ENCODE data around the gene FOXN3.
"Not testable (repeated sequence)": the region's sequence is repeated elsewhere in the genome, so short reads cannot be mapped to it uniquely, and the experiment has no call there.

Gene FOXN3

DNA sequence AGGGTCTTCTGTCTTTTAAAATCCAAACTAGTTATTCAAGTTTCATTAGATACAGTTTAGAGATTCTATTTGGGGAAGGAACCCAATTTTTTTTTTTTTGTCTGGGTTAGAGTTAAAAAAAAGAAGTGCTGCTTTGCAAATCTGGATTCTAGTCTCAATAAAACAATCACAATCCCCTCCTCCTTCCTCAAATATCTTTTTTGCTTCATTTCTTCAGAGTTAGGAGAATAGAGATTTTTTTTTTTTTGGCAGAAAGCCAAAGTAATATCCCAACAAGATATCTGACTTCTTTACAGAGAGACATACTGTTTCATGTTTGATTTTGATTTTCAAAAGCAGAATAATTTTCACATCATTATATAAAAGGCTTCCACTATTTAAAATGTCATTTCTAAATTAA lies 201.9 kb downstream of the FOXN3 start:
- no peak for DNase-seq

DNA sequence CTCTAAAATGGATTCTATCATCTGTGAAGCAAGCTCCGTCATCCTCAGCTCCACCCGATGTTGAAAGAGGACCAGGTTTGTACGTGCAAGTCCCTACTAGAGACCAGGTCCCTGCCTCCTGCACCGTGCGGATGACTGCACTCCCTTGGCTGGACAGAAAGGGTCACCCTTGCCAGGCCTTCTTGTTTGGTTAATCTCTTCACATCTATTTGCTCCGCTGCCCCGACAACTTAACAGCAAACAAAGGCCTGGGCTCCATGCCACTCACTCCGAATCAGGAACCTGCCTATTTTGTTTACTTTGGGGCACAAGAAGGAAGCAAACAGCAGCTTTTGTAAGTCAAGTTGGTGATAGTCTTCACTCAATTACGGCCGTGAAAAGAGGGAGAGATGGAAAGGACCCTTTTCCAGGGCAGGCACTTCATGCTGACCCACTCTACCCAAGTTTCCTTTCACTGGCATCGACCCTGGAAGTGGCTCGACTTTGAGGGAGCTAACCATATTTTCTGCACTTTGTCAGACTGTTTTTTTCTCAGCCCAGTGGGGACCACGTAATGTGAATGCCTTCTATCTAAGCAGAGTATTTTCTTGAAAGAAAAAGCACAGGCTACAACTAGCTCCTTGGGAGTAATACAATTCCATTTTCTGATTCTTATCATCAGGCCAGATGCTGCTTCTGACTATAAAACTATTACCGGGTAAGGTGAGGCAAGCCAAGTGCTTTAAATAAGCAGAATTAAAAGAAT lies 202.6 kb downstream of the FOXN3 start:
- no peak for DNase-seq

DNA sequence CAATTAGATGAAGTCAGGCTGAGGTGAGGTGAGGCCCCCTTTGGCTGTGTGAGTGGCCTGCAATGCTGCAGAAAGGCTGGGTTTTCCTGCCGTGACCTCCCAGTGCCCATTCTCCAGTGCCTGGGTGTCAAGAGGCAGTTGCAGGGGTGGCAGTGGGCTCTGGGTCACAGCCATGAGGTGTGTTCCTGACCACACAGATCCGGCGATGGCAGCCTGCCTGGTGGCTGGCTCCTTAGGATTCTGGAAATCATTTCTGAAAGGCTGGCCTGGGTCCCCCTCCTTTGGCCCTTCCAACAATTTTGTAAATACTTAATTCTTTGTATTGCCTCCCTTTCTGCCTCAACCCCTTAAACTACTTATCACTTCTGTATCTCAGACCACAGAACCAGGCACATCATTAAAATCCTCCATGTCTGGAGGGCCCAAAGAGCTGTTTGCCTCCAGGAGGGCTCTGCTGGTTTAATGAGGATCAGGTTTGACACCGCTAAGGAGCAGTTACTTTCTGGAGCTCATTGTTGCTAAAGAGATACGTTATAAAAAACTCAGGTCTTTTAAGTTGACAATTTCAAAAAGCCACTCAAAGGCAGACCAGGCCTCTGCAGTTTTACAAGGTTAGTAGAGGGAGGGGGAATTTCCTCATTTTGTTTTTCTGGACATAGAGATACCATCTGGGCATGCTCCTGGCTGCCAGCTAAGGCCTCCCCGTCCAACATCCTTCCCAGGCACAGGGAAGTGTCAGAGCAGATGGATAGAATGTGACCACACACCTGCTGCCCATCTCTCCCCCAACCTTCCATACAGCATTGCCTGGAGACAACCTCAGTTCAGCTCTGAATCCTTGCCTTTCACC lies 204.4 kb downstream of the FOXN3 start:
- DNase-seq: no peak

DNA sequence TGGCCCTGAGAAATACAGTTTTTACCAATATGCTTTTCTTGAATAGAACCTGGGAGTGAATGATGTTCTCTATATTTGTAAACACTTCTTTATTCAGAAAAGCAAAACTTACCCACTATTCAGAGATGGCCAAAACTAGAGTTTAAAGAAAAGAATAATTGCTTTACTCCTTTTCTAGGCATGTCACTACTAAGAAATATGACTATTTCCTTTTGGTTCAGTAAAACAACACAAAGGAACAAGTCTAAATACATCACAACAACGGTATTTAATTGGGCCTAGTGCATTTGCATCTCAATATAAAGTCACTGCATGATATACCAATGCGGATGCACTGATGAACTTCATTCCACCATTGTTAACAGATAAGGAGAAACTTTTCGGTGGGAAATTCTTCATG lies 207.5 kb downstream of the FOXN3 start:
- no peak for DNase-seq

DNA sequence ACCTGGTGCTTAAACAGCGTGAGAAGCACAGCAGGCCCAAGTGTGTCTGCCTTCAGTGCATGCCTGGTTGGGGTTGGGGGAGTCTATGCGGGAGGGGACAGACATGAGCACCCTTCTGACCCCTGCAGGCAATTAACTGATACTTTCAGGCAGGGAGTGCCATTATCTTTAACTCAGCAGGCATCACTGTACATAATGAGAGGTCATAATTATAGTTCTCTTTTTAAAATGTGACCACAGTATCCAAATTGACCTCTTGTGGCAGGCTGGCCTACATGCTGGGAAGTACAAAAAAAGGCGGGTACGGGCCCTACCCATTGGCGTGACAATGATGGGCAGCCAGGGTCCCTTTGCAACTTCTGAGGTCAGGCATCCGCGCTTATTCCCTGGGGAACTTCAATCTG lies 209.1 kb downstream of the FOXN3 start:
- no peak for DNase-seq

DNA sequence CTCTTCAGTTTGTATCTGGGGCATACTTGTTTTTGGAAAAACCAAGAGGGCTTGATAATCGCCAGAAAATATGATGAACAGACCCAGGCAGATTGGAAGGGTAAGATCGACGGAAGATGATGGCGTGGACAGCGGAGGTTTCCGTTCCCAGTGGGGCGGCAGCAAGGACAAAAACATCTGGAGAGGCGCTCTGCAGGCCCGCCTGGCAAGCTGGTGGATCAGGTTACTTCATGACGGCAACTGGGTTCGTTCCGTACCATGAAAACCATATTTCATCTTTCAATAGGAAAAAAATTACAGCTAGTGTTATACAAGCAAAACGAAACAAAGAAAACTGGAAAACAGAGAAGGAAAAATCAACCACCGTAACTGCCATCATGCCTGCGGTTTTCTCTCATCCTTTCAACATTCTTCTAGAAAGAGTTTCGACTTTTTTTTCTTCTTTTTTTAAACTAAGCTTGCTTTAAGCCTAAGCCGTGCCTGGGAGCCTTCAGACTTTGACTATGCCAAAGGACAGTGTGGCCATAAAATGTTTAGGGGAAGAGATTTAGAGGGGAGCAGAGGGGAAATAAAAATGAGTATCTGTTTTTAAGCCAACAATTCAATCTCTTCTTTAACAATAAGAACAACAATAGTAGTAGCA lies 210.5 kb downstream of the FOXN3 start:
- DNase-seq: no peak

DNA sequence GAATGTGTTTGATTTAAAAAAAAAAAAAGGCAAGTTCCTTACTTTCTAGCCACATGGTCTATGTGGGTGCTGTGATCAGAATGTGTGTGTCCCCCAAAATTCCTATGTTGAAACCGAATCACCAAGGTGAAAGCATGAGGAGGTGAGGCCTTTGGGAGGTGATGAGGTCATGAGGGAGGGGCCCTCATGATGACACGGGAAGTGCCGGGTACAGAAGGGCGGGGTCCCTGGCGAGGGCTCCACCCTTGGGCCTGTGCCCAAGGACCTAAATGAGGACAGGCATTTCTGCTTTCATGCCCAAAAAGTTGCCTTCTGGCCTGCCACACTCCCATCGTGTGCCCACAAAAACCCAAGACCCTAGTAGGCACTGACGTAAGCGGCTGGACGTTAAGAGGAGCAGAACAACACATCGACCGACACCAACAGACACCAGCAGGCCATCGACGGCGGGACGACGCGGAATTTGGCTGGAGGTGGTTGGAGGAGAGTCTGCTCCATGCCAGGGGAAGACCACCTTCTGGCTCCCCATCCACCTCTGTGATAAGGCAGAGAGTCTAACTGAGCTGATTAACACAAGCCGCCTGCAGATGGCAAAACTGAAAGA lies 211.8 kb downstream of the FOXN3 start:
- DNase-seq: no peak

DNA sequence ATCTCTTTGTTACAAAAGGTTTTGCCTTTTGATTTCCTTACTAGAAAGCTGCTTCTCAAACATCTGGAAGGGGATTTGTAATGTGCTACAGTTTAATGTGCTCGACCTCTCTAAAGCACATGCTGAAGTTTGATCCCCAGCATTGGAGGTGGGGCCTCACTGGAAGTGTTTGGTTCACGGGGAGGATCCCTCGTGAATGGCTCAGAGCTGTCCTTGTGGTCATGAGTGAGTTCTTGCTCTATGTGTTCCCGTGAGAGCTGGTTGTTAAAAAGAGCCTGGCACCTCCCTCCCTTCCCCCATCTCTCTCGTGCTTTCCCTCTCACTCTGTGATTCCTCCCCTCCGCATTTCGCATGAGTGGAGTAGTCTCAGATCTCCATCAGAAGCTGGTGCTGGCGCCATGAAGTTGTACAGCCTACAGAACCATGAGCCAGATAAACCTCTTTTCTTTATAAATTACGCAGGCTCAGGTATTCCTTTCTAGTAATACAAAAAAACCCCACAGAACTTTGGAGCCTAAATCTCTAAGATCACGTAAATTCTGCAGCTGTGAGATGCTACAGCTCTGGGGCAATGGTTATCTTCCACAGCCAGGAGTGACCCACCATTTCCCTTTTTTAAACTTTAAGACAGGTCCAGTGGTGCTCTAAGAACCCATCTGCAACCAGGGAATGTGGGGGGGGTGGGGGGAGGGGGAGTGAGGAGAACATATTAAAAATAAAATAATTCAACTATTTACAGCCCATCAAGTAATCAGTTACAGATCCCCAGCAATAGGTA lies 214.4 kb downstream of the FOXN3 start:
- DNase-seq: no peak

DNA sequence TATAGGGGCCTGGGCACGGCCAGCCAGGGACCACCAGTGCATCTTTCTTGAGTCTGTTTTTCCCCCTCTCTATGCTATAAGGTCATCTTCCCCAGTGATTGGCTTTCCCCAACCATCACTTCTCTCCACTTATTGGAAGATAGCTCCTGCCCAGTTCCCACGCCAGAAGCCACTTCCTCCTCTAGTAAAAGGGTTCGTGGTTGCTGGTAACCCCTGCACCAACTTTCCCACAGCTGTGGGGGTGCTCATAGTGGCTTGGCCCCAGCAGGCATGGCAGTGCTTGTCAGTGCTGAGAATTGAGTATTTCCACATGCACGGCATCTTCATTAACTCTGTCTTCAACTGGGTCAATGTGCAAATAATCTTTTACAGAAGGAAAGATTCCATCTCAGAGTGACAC lies 215.4 kb downstream of the FOXN3 start:
- DNase-seq: no peak

DNA sequence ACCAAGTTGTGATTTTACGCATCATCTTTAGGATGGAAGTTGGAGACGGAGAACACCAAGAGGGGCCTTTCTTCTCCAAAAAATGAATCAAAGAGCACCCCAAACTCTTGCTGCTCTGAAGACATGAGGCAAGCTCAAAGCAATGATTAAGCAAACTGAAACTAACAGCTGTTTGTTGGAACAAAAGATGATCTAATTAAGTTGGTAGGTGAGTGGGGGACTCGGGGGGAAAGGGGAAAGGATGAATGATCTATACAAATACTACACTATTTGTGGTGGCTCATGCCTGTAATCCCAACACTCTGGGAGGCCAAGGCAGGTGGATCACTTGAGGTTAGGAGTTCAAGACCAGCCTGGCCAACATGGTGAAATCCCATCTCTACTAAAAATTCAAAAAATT lies 217.7 kb downstream of the FOXN3 start:
- DNase-seq: not testable (repeated sequence)

DNA sequence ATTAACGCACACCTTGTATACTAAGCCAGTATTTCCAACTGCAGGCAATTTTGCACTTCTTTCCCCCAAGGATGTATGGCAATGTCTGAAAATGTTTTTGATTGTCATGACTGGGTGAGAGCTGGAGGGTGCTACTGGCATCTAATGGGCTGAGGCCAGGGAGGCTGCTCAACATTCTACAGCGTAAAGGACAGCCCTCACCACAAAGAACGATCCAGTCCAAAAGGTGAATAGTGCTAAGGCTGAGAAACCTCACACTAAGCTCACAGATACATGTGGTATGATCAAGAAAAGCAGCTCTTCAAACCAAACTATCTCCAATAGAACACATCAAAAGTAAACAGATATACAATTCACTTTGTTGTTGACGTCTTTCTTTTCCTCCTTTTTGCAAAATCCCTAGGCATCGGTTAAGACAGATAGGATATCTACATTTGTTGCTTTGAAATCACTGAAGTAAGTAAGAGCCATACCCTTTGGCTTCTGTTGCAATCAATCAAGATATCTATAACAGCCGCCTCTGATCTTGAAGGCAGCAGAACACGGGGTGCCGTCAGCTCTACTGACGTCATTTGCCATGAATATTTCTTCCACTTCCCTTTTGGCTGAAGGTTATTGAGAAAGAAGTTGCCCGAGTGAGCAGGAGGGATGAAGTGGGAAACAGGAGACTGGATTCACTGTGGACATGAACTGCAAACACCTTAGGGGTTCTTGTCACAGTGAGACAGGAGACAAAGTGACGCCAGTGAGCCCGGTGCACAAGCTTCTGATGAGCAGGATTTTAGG lies 218.3 kb downstream of the FOXN3 start:
- no peak for DNase-seq

DNA sequence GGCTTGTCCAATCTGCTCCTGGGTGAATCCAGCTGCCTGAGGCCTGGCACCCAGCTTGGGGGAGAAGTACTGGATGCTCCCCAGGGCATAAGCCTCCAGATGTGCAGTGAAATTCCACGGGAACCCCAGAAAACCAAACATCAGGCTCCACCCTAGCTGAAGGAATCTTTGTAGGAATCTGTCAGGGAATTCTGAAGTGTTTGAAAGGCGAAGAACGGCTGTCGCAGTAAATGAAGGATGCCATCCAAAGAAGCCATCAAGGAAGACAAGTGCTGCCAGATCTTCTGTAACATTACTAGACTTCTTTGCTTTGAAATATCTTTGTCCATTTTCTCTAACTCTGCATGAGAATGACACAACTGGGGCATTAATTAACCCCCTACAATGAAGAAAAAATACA lies 219.4 kb downstream of the FOXN3 start:
- no peak for DNase-seq

DNA sequence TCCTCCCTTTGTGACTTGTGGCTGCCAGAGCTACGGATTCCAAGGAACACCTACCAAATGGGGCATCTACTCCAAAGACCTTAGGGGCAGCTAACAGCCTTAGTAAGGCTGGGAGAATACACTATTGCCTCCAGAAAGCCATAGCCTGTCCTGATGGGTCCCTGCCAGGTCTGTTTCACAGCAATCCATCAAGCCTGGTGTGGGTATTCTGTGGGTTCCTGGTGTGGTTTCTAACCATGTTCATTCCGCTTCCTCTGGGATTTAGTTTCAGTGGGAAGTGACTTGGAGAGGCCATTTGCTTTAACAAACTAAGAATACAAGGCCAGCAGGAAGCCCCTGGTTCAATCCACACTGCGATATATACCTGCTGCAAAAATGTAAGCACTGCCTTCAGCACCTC lies 220.5 kb downstream of the FOXN3 start:
- no peak for DNase-seq

DNA sequence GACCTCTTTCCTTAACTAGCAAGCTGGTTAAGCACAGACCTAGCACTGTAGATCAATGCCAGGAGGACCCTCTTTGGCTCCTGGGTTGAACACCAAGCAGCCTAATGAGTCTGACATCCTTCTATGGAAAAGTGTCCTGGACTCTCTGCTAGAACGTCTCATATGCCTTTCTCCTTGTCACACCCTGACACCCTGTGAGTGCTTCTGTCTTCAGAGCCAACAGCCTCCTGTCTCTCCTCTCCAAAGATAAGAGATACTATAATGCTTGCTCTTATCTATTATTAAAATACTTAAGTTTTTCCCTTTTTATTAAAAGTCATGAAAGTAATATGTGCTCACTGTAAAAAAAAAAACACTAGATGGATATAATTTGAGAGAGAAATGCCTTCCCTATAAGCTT lies 222.7 kb downstream of the FOXN3 start:
- DNase-seq: no peak

DNA sequence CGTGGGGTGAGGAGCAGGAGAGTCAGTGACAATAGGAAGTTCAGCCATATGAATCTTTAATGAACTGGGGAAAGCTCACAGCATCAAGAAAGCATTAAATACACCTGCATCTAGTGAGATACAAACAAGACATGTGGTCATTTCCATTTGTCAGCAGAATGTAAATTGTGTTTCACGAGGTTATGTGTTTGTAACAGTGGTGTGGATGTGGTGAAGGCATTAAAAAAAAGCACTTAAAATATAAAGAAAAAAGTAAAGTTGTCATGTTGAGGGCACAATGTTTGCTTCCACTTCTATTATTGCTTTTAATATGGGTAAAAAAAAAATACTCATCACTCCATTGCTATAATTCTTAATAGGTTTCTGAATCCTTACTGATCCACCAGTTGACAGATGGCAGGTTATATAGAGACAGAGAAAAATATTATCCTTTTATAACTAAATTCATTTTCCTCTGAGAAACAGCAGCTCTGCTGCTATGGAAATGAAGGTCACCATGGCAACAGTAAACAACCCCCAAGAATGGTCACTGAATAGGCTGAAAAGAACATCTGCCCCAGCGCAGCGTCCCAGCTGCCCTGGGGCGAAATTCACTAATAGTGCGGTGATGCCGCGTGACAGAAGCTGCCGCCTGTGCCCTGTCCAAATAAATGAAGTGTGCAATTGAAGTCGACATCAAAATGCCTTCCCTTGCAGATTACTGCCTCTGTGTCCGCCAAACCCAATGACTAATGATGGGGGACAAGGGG lies 226.1 kb downstream of the FOXN3 start:
- no peak for DNase-seq

DNA sequence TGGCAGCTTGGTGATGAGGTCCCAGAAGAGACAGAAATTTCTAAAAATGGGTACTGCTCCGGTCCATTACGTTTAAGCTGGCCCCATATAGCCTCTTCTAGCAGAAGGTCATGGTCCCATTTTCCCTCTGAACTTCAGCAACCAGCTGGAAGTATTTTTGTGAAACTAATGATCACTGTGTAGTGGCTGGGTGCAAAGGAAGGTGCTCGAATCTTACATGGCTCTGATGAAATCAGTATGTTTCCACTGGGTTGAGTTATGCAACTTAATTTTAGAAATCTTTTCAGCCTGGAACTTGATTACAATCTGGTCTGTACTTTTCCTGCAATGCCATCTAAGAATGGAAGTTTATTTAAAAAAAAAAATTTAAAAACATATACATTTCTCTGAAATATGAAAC lies 228.5 kb downstream of the FOXN3 start:
- no peak for DNase-seq

DNA sequence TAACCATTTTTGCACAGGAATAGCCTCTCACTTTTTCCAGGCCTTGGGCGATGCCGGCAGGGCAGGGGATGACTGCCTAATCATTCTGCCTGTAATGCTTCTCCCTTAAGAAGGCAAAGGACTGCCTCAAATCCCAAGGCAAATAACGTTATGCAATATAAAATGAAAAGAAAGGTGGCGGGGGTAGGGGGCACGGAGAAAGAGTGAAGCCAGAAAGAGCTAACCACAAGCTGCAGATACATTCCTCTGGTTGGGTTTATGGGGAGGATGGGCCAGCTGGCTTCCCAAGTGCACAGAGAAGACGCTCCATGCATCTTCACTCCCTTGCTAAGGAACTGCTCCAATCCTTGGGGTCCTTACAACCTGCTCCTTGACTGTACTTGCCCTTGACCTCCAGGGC lies 229.5 kb downstream of the FOXN3 start:
- DNase-seq: no peak

DNA sequence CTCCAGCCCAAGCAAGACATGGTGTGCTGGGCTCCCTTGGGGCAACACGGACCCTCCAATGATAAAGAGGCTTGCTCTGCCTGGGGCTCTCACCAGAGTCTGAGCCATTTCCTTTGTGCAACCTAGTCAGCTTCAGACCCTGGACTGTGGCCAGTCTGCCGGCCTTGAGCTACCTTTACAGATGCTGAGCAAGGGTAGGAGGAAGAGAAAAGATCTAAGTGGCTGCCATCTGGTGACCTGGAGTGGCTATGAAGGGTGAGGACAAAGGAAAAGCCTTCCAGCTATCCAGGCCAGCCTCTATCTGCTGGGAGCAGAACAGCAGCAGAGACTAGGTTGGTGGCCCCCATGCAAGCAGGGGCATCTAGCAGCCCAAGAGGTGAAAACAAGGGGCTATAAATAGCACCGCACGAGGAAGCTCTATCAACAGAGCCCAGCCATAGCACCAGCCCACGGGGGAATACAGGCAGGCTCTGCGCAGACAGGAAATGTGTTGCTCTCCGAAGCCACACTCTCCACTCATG lies 230.1 kb downstream of the FOXN3 start:
- no peak for DNase-seq

DNA sequence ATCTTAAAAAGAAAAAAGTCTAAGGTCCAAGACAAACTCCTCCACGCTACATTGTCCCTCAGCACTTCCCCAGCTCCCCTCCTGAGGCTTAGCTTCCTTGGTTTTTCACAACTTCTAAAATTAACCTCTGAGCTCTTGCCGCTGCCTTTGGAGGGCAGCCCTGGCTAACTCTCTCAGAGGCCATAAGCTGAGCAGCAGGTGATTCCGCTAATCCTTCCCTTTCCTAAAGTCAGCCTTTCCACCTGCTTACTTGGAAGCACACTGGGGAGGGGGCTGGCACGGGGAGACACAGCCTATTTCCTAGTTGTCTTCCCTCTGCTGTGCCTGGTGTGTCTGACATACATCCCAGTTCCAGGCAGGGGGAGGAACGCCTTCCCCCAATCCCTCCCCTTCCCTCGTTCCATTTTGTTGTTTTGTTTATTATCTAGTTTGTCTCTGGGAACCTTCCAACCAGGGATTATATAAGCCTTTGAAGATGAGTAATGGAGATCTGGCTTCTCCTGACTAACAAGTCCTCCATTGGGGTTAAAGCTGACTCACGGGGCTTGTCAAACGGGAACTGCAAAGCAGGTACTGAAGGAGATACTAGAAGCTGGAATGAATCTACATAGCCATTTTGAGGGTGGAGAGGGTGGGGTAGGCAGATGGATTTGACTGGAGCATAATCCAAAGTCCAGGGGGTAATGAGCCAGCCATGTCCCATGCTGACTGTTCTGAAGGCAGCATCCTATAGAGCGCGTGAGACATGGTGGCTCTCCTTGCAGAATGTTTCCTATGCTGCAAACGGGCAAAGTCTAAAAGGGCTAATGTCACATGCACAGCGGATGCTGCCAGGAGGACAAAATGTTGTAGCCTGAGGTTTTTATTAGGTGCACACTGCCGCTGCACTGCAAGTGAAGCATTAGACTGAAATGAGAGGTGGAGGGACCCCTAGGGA lies 230.8 kb downstream of the FOXN3 start:
- no peak for DNase-seq

DNA sequence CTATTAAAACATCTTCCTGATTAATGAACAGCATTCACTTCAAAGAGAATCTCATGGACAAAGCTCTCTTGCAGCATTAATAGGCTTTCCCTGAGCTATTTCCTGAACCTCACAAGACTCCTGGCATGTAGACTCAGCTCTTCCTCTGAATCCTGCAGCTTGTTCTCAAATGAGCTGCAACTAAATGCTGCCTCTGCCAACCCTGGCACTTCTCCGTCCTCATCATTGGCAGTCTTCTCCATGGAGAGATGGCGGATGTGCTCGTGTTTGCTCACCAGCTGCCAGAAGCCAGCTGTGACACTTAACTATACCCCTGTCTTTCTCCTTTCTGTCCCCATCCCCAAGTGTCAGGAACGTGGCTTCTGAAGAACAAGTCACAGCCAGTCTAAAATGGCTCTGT lies 232.1 kb downstream of the FOXN3 start:
- no peak for DNase-seq
